Keratinocyte (primary cell): ENCODE data around the gene RRP1. TPM values are rescaled to one million over a fixed set of nuclear protein-coding genes. Genes with fewer than 3 reads are reported as not detected.

ENCODE experiments used
- DNase-seq: peaks from one replicate; pipeline ENCODE4 v3.0.0-alpha.2; 2011; ENCODE audit warnings: low read depth, missing footprints, low spot score
- FAIRE-seq: peaks from 2 replicates; lab custom pipeline; 2011; peaks lifted over from hg19 to GRCh38; lab: Jason Lieb, UNC
- H2AFZ ChIP-seq: 2 replicates; pipeline ENCODE4 v1.6.0; 2012; ENCODE audit warnings: low read length, control low read depth, inconsistent platforms; ENCODE audit not compliant: control insufficient read depth
- H3K27ac ChIP-seq: 2 replicates; pipeline ENCODE4 v1.5.1; 2011; ENCODE audit warnings: low read length; ENCODE audit not compliant: control insufficient read depth, insufficient read depth
- H3K27me3 ChIP-seq: 3 replicates; pipeline ENCODE4 v1.6.0; 2011; ENCODE audit warnings: low read length; ENCODE audit not compliant: control insufficient read depth, insufficient read depth; ENCODE audit errors: extremely low read depth
- H3K36me3 ChIP-seq, 2 experiments: 2 replicates in 1 of 2; 3 replicates in 1 of 2; pipeline ENCODE4 v1.5.1; 2011; ENCODE audit warnings: low read length in 2 of 2, mild to moderate bottlenecking in 1 of 2; ENCODE audit not compliant: control insufficient read depth in 2 of 2, insufficient read depth in 2 of 2; ENCODE audit errors: extremely low read depth in 1 of 2
- H3K4me1 ChIP-seq: 3 replicates; pipeline ENCODE4 v1.5.1; 2011; ENCODE audit warnings: low read length; ENCODE audit not compliant: control insufficient read depth, insufficient read depth; ENCODE audit errors: extremely low read depth
- H3K4me2 ChIP-seq: 3 replicates; pipeline ENCODE4 v1.6.0; 2011; ENCODE audit warnings: low read depth, low read length; ENCODE audit not compliant: control insufficient read depth, insufficient read depth; ENCODE audit errors: extremely low read depth
- H3K4me3 ChIP-seq, 3 experiments: fragments of 200-600 bp in 1 of 3; sonication (generic) in 1 of 3; 2 replicates in 2 of 3; 3 replicates in 1 of 3; pipeline ENCODE4 v1.5.1; 2011 to 2016; ENCODE audit warnings: low read length in 3 of 3, mild to moderate bottlenecking in 3 of 3, control low read depth in 2 of 3, inconsistent platforms in 1 of 3, low read depth in 1 of 3, mixed read lengths in 1 of 3, mixed run types in 1 of 3, moderate library complexity in 1 of 3; ENCODE audit not compliant: control insufficient read depth in 2 of 3, insufficient read depth in 2 of 3; ENCODE audit errors: extremely low read depth in 1 of 3
- H3K79me2 ChIP-seq: 2 replicates; pipeline ENCODE4 v1.6.0; 2012; ENCODE audit warnings: low read length; ENCODE audit not compliant: control insufficient read depth, insufficient read depth
- H3K9ac ChIP-seq: 3 replicates; pipeline ENCODE4 v1.6.0; 2011; ENCODE audit warnings: low read length; ENCODE audit not compliant: control insufficient read depth, insufficient read depth; ENCODE audit errors: extremely low read depth
- H3K9me1 ChIP-seq: 3 replicates; pipeline ENCODE4 v1.6.0; 2011; ENCODE audit warnings: low read length; ENCODE audit not compliant: control insufficient read depth, insufficient read depth; ENCODE audit errors: extremely low read depth
- H3K9me3 ChIP-seq: 2 replicates; pipeline ENCODE4 v1.5.1; 2012; ENCODE audit warnings: low read depth, low read length; ENCODE audit not compliant: control insufficient read depth
- H4K20me1 ChIP-seq: 3 replicates; pipeline ENCODE4 v1.6.0; 2011; ENCODE audit warnings: low read length; ENCODE audit not compliant: control insufficient read depth, insufficient read depth; ENCODE audit errors: extremely low read depth
- EZH2 ChIP-seq: IDR thresholded peaks from one replicate; pipeline ENCODE4 v1.6.1; 2012; ENCODE audit warnings: inconsistent platforms, mild to moderate bottlenecking, low read length, moderate library complexity
- dilution Hi-C: fragments of 300-500 bp; cut with MboI; formaldehyde crosslinking; loops from one replicate; pipeline ENCODE4 v1.7.0; 2020; ENCODE audit warnings: low sequenced_read_pairs; ENCODE audit not compliant: extremely low pct_ligation_motif_present
- polyA plus RNA-seq, 5 experiments: library from polyadenylated mRNA; depleted of rRNA in 3 of 5; stranded (reverse) in 3 of 5; stranded (forward) in 1 of 5; unstranded in 1 of 5; fragments of >200 nt; gene quantifications; 1 replicate in 1 of 5; 2 replicates in 3 of 5; 3 replicates in 1 of 5; pipeline versions ENCODE4 v1.2.1 to v1.2.3, GENCODE V29; 2011 to 2012; ENCODE audit warnings: missing spikeins in 2 of 5, low read depth in 1 of 5, low replicate concordance in 1 of 5
- TF ChIP-seq, protein P1 (sequence below), 3 experiments: IDR thresholded peaks in 1 of 3; conservative IDR thresholded peaks in 1 of 3; optimal IDR thresholded peaks in 1 of 3; 2 replicates in 2 of 3; 3 replicates in 1 of 3; pipeline versions ENCODE3 to v1.5.1; 2011; ENCODE audit warnings: low read length in 3 of 3, mild to moderate bottlenecking in 3 of 3, moderate library complexity in 2 of 3, control low read depth in 1 of 3, inconsistent platforms in 1 of 3; ENCODE audit not compliant: insufficient read depth in 2 of 3; ENCODE audit errors: extremely low read depth in 1 of 3

Gene RRP1
- polyA plus RNA-seq, 1 donor (not counting 4 experiments of a cell fraction or from before 2014, with no cell fraction given) = 25.0 TPM

DNA sequence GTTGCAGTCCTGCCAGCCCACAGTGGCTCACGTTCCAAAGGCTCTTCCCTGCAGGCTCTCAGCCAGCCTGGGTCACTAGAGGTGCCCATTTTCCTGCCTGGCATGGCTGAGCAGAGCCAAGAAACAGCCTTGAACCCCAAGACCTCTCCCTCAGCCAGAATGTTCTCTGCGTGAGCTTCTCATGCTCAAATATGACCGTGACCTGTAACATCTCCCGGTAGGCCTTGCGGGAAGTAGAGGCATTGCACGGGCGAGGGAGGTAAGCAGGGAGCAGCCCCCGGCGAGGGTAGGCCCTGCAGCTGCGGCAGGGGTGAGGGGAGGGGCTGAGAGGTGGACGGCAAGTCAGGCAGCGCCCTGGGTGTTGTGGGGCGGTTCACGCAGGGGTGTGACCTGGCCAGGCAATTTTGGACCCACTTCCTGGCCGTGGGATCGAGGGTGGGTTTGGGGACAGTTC is 20.0 kb downstream of the RRP1 start:
- no peak for FAIRE-seq
- Histone ChIP-seq H3K9ac (no peak overlapping the region), H2AFZ (no peak overlapping the region)

DNA sequence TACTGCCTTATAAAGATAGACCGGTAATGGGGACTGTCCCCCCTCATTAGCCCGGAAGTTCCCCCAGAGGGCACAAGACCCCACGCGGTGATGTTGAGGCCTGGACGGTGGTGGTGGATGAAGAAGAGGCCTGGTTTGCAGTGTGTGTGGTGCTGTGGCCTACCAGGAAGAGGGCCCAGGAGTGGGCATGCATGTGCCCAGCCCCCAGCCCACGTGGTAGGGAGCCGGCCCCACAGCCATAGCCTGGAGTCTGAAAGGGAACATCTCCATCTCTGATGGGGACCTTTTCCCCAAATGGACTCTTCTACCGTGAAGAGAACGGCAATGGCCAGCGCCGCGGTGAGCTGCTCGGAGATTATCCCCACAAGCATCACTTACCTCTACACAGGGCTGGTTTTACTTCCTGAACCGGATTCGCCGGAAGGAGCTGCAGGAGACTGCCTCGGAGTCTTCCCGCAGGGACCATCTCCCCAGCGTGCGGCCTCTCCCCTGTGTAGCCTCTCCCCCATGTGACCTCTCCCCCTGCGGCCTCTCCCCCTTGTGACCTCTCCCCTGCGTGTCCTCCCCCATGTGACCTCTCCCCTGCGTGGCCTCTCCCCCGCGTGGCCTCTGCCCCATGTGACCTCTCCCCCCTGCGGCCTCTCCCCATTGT is 20.6 kb downstream of the RRP1 start:
- Histone ChIP-seq H4K20me1 (no peaks in the 10 kb centered on the region), H3K4me1 (peaks cover 55% of the 10 kb centered on the region), H3K36me3 (peaks cover 0 to 2% of the 10 kb centered on the region in 2 experiments), H3K27ac (no peak overlapping the region), H3K9ac (peak overlapping the region; percentile 37), H3K9me3 (no peaks in the 10 kb centered on the region), H3K4me3 (no peak overlapping the region), H3K27me3 (no peaks in the 10 kb centered on the region), H3K4me2 (peak overlapping the region; percentile 93), H3K9me1 (no peaks in the 10 kb centered on the region), H3K79me2 (no peaks in the 10 kb centered on the region), H2AFZ (peak overlapping the region; percentile 58)
- no peak for FAIRE-seq
- dilution Hi-C loops = no loop called here
- no peak for DNase-seq
- TF ChIP-seq, protein P1, sequence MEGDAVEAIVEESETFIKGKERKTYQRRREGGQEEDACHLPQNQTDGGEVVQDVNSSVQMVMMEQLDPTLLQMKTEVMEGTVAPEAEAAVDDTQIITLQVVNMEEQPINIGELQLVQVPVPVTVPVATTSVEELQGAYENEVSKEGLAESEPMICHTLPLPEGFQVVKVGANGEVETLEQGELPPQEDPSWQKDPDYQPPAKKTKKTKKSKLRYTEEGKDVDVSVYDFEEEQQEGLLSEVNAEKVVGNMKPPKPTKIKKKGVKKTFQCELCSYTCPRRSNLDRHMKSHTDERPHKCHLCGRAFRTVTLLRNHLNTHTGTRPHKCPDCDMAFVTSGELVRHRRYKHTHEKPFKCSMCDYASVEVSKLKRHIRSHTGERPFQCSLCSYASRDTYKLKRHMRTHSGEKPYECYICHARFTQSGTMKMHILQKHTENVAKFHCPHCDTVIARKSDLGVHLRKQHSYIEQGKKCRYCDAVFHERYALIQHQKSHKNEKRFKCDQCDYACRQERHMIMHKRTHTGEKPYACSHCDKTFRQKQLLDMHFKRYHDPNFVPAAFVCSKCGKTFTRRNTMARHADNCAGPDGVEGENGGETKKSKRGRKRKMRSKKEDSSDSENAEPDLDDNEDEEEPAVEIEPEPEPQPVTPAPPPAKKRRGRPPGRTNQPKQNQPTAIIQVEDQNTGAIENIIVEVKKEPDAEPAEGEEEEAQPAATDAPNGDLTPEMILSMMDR (optimal IDR thresholded peaks at IDR 0.05 in 1 of 3, IDR thresholded peaks at IDR 0.05 in 1 of 3, conservative IDR thresholded peaks at IDR 0.05 in 1 of 3; ENCODE audit: extremely low read depth in 1 of 3, insufficient read depth in 2 of 3, low read length in 3 of 3) = no peak
- TF ChIP-seq EZH2 = no peak

More for the DNA sequence above, 20.0 kb downstream of the RRP1 start:
- peak overlapping the region; percentile 63 for H3K4me2 ChIP-seq
- no peak for DNase-seq
- H3K9me3 ChIP-seq = no peaks in the 10 kb centered on the region
- no peaks in the 10 kb centered on the region for H3K9me1 ChIP-seq
- H4K20me1 ChIP-seq = no peaks in the 10 kb centered on the region
- H3K4me3 ChIP-seq = no peak overlapping the region
- no peaks in the 10 kb centered on the region for H3K79me2 ChIP-seq
- H3K36me3 ChIP-seq = peaks cover 0 to 2% of the 10 kb centered on the region in 2 experiments
- dilution Hi-C loops = no loop called here
- no peaks in the 10 kb centered on the region for H3K27me3 ChIP-seq
- TF ChIP-seq, protein P1 (optimal IDR thresholded peaks at IDR 0.05 in 1 of 3, IDR thresholded peaks at IDR 0.05 in 1 of 3, conservative IDR thresholded peaks at IDR 0.05 in 1 of 3; ENCODE audit: extremely low read depth in 1 of 3, insufficient read depth in 2 of 3, low read length in 3 of 3) = no peak
- TF ChIP-seq EZH2 = no peak
- H3K27ac ChIP-seq = no peak overlapping the region
- peaks cover 49% of the 10 kb centered on the region for H3K4me1 ChIP-seq
